BLaER1 treated with 17β-estradiol and CSF1 and Interleukin-3, amounts not matched to agents 10 nM and 100 nM (cell line): ENCODE measurements around the gene KLHL17.
"Not testable (repeated sequence)": the region's sequence is repeated elsewhere in the genome, so short reads cannot be mapped to it uniquely, and the experiment has no call there.

Experiments
- H3K27ac ChIP-seq, 11 experiments: shearing (Covaris generic); formaldehyde crosslinking; 2 replicates each; pipeline ENCODE4 v1.8.1; 2022
- H3K27me3 ChIP-seq, 11 experiments: shearing (Covaris generic); formaldehyde crosslinking; 2 replicates each; pipeline ENCODE4 v1.8.1; 2022
- H3K36me3 ChIP-seq, 11 experiments: shearing (Covaris generic); formaldehyde crosslinking; 2 replicates each; pipeline ENCODE4 v1.8.1; 2022
- H3K4me1 ChIP-seq, 10 experiments: shearing (Covaris generic); formaldehyde crosslinking; 2 replicates each; pipeline ENCODE4 v1.8.1; 2022
- H3K4me2 ChIP-seq, 11 experiments: shearing (Covaris generic); formaldehyde crosslinking; 2 replicates each; pipeline ENCODE4 v1.8.1; 2022
- H3K4me3 ChIP-seq, 10 experiments: shearing (Covaris generic); formaldehyde crosslinking; 2 replicates each; pipeline ENCODE4 v1.8.1; 2022
- H3K9ac ChIP-seq, 11 experiments: shearing (Covaris generic); formaldehyde crosslinking; 2 replicates each; pipeline ENCODE4 v1.8.1; 2022
- H3K9me3 ChIP-seq, 11 experiments: shearing (Covaris generic); formaldehyde crosslinking; replicated peaks in 1 of 11; 2 replicates each; pipeline ENCODE4 v1.8.1; 2022
- H4K20me1 ChIP-seq, 11 experiments: shearing (Covaris generic); formaldehyde crosslinking; 2 replicates each; pipeline ENCODE4 v1.8.1; 2022
- Cebpa-rat ChIP-seq, 11 experiments: shearing (Covaris generic); IDR thresholded peaks; 2 replicates each; pipeline ENCODE4 v1.8.1; 2022

KLHL17 gene

DNA sequence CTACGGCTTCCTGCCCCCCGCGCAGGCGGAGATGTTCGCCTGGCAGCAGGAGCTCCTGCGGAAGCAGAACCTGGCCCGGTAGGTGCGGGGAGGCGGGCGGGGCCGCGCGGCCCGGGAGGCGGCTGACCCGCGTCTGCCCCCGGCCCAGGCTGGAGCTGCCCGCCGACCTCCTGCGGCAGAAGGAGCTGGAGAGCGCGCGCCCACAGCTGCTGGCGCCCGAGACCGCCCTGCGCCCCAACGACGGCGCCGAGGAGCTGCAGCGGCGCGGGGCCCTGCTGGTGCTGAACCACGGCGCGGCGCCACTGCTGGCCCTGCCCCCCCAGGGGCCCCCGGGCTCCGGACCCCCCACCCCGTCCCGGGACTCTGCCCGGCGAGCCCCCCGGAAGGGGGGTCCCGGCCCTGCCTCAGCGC is 18.0 kb upstream of the KLHL17 start:
- peaks cover 14 to 100% (median 95%) of the 10 kb centered on the region in 11 experiments; a peak in 21 of 22 replicates for H4K20me1 ChIP-seq
- peaks cover 32 to 82% (median 75%) of the 10 kb centered on the region in 10 experiments; a peak in 19 of 20 replicates for H3K4me1 ChIP-seq
- H3K27ac ChIP-seq, result no peak overlapping the region
- H3K9me3 ChIP-seq, result no peaks in the 10 kb centered on the region
- H3K4me2 ChIP-seq, result peak overlapping the region; percentile 85 to 98 (median 92)
- H3K4me3 ChIP-seq, result peak overlapping the region; percentile 43 to 67 (median 56); a peak in 18 of 20 replicates
- TF ChIP-seq Cebpa-rat (IDR thresholded peaks at IDR 0.05), result no peak
- H3K27me3 ChIP-seq, result peaks cover 65 to 90% (median 76%) of the 10 kb centered on the region in 11 experiments
- peak overlapping the region in 5 of 11 experiments; percentile 28 to 58 (median 38); a peak in 6 of 22 replicates for H3K9ac ChIP-seq
- peaks cover 29 to 42% (median 38%) of the 10 kb centered on the region in 11 experiments for H3K36me3 ChIP-seq

DNA sequence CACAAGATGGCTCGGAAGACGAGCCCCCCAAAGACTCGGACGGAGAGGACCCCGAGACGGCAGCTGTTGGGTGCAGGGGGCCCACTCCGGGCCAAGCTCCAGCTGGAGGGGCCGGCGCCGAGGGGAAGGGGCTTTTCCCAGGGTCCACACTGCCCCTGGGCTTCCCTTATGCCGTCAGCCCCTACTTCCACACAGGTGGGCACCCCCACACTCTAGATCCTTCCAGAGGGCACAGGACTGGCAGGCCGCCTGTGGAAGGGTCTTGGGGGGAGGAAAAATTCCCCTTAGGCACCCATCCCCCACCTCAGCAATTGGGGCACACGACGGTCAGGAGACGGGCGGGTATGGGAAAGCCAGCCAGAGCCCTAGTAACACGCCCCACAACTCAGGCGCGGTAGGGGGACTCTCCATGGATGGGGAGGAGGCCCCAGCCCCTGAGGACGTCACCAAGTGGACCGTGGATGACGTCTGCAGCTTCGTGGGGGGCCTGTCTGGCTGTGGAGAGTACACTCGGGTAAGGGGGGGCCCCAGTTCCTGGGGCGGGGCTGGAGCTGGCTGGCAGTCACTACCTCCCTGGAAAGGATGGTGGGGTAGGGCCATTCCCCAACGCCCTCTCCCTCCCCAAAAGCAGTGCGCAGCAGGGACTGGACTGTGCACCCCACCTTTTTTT is 17.4 kb upstream of the KLHL17 start:
- Histone ChIP-seq H3K27ac (no peak overlapping the region), H3K4me1 (peaks cover 32 to 78% (median 71%) of the 10 kb centered on the region in 10 experiments; a peak in 19 of 20 replicates), H3K9me3 (no peaks in the 10 kb centered on the region), H3K9ac (no peak overlapping the region; a peak in 1 of 22 replicates), H4K20me1 (peaks cover 14 to 100% (median 99%) of the 10 kb centered on the region in 11 experiments; a peak in 21 of 22 replicates), H3K27me3 (peaks cover 65 to 84% (median 71%) of the 10 kb centered on the region in 11 experiments), H3K36me3 (peaks cover 35 to 48% (median 44%) of the 10 kb centered on the region in 11 experiments), H3K4me2 (peak overlapping the region; percentile 85 to 98 (median 92)), H3K4me3 (peak overlapping the region in 9 of 10 experiments; percentile 43 to 67 (median 57); a peak in 12 of 20 replicates)
- no peak for TF ChIP-seq Cebpa-rat (IDR thresholded peaks at IDR 0.05)

DNA sequence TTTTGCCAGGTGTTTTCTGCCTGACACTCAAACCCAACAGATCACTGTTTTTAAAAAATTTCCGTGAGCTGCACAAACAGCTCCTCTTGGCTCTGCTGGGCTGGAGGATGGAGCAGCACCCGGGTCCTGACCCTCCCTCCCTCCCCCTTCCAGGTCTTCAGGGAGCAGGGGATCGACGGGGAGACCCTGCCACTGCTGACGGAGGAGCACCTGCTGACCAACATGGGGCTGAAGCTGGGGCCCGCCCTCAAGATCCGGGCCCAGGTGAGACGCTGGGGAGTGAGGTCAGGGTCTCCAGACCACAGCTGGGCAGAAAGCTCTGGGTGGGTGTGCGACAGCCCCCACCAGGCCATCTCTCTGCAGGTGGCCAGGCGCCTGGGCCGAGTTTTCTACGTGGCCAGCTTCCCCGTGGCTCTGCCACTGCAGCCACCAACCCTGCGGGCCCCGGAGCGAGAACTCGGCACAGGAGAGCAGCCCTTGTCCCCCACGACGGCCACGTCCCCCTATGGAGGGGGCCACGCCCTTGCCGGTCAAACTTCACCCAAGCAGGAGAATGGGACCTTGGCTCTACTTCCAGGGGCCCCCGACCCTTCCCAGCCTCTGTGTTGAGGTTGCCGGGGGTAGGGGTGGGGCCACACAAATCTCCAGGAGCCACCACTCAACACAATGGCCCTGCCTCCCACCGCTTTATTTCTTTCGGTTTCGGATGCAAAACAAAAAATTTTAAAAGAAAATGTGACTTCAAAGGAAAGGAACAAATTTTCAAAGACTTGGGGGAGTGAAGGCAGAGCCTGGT is 16.6 kb upstream of the KLHL17 start:
- no peak overlapping the region for H3K27ac ChIP-seq
- no peak overlapping the region for H3K9ac ChIP-seq
- H3K36me3 ChIP-seq, result peaks cover 43 to 56% (median 52%) of the 10 kb centered on the region in 11 experiments
- no peaks in the 10 kb centered on the region for H3K9me3 ChIP-seq
- no peak overlapping the region for H3K4me3 ChIP-seq
- no peak for TF ChIP-seq Cebpa-rat (IDR thresholded peaks at IDR 0.05)
- H4K20me1 ChIP-seq, result peaks cover 14 to 100% (median 99%) of the 10 kb centered on the region in 11 experiments; a peak in 21 of 22 replicates
- H3K4me1 ChIP-seq, result peaks cover 32 to 71% (median 64%) of the 10 kb centered on the region in 10 experiments; a peak in 19 of 20 replicates
- H3K27me3 ChIP-seq, result peaks cover 59 to 77% (median 64%) of the 10 kb centered on the region in 11 experiments
- H3K4me2 ChIP-seq, result peak overlapping the region in 6 of 11 experiments; percentile 24 to 77 (median 62); a peak in 8 of 22 replicates

DNA sequence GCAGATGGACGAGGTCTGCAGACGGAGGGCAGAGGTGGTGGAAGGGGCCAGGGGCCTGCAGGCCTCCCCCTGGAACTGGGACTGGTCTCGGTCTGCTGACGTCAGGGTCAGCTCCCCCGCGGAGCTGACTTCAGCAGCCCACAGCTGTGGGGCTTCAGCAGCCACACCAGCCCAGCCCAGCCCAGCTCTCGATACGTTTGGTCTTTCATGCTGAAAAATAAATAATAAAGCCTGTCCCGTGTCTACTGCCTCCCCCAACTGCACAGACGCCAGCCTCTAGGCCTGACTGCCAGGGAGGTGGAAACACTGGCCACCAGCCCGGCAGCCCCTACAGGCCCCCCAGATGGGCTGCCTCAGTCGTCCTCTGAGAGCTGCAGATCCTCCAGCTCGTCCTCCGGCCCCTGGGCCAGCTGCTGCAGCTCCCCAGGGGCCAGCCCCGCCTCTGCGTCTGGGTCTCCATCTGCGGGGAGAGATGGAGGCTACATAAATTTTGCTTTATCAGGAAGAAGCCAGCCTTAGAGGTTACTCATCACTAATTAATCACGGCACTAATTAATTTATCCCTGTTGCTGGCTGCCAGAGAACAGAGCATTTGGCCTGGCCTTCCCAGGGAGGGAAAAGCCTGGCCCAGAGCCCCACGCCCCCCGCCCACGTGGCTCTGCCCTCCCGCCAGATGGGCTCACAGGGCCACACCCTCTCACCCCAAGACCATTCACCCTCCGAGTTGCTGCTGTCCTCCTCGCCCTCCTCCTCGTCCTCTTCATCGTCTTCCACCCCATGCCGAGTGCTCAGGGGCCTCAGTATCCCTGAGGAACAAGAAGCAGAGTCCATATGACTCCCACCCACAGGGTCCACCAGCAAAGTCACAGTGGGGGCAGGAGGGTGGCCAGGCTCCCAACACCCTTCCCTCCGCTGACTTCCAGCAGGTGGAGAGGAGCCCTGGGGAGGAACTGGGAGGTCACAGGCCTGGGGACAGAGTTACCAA is 15.8 kb upstream of the KLHL17 start:
- no peaks in the 10 kb centered on the region for H3K9me3 ChIP-seq
- peak overlapping the region in 9 of 11 experiments; percentile 24 to 77 (median 52); a peak in 17 of 22 replicates for H3K4me2 ChIP-seq
- peaks cover 32 to 62% (median 55%) of the 10 kb centered on the region in 10 experiments; a peak in 19 of 20 replicates for H3K4me1 ChIP-seq
- peaks cover 19 to 100% (median 99%) of the 10 kb centered on the region in 11 experiments; a peak in 21 of 22 replicates for H4K20me1 ChIP-seq
- H3K36me3 ChIP-seq, result peaks cover 52 to 65% (median 61%) of the 10 kb centered on the region in 11 experiments
- no peak for TF ChIP-seq Cebpa-rat (IDR thresholded peaks at IDR 0.05)
- no peak overlapping the region; a peak in 1 of 20 replicates for H3K4me3 ChIP-seq
- H3K27me3 ChIP-seq, result peaks cover 50 to 68% (median 55%) of the 10 kb centered on the region in 11 experiments
- H3K27ac ChIP-seq, result no peak overlapping the region
- H3K9ac ChIP-seq, result peak overlapping the region in 2 of 11 experiments; percentile 2 to 35; a peak in 1 of 22 replicates

DNA sequence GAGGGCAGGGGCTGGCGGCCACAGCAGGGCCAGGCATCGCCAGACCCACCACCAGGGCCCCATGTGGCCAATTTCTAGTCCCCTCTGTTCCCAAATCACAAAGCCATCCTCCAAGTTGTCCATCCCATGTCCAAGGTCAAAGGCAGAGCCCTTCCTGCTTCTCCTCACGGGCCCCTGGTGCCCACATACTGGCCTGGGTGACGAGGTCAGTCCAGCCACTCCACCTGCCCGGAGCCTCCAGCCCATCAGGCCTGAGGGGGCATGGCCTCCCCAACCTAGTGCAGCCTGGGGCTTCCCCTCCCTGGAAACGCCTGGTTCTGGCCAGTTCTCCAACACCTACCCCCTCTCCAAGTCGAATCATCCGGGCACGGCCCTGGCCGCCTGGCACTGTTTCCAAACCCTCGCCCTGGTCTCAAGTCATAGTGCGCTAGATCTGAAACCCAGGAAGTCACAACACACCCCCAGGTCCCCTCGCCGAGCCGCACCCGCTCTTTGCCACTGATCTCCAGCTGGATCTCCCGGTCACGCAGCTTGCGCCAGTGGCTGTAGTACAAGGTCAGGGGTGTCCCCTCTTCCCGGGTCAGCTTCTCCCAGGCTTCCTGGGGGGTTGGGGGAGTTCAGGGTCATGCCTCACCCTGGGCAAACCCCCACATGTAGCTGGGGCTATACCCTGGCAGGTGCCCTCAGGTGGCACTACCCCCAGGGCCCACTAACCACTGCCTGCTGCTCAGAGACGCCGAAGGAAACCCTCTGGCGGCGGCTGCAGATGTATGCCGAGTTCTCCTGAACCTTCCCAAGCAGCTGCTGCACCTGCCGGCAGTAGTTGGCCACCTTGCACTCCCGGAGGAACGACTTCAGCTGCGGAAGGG is 14.5 kb upstream of the KLHL17 start:
- peaks cover 64 to 78% (median 74%) of the 10 kb centered on the region in 11 experiments for H3K36me3 ChIP-seq
- H3K4me1 ChIP-seq, result peaks cover 19 to 49% (median 42%) of the 10 kb centered on the region in 10 experiments; a peak in 19 of 20 replicates

DNA sequence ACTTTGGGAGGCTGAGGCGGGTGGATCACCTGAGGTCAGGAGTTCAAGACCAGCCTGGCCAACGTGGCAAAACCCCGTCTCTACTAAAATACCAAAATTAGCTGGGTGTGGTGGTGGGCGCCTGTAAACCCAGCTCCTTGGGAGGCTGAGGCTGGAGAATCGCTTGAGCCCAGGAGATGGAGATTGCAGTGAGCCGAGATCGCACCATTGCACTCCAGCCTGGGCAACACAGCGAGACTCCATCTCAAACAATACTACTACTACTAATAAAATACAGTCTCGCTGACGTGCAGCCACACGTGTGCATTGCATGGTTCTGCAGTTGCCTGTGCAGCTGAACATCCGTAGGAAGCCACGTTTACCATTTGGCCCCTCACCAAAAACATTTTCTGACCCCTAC is 13.6 kb upstream of the KLHL17 start:
- not testable (repeated sequence) for H3K9me3 ChIP-seq, H3K4me3 ChIP-seq, H3K4me2 ChIP-seq, H3K9ac ChIP-seq, H3K27ac ChIP-seq
- Histone ChIP-seq H3K27me3 (peaks cover 28 to 46% (median 33%) of the 10 kb centered on the region in 11 experiments), H3K4me1 (peaks cover 11 to 41% (median 34%) of the 10 kb centered on the region in 10 experiments; a peak in 19 of 20 replicates), H4K20me1 (peaks cover 34 to 100% (median 99%) of the 10 kb centered on the region in 11 experiments; a peak in 21 of 22 replicates), H3K36me3 (peaks cover 73 to 86% (median 82%) of the 10 kb centered on the region in 11 experiments)

More for the DNA sequence above, 14.5 kb upstream of the KLHL17 start:
- Histone ChIP-seq H3K4me2 (peak overlapping the region in 9 of 11 experiments; percentile 24 to 77 (median 52); a peak in 17 of 22 replicates), H3K4me3 (no peak overlapping the region), H3K27me3 (peaks cover 37 to 55% (median 42%) of the 10 kb centered on the region in 11 experiments), H4K20me1 (peaks cover 32 to 100% (median 99%) of the 10 kb centered on the region in 11 experiments; a peak in 21 of 22 replicates), H3K27ac (no peak overlapping the region), H3K9ac (no peak overlapping the region), H3K9me3 (no peaks in the 10 kb centered on the region)
- TF ChIP-seq Cebpa-rat (IDR thresholded peaks at IDR 0.05), result no peak

DNA sequence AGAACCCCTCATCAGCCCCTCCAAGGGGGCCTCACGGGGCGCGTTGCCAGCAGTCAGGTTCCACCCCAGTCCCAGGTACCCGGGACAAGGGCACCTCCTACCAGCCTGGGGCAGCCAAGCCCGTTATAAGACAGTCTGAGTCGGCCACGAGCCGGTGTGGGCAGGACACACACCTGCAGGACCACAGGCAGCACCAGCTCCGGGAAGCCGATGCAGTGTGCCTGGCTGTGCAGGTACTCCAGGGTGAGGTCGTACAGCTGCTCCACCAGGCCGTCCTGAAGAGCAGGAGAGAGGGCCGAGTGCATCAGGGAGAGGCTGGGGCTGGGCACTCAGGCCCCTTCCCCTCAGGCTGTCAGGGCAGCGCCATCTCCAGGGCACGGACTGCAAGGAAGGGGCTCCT is 12.4 kb upstream of the KLHL17 start:
- Histone ChIP-seq H3K4me3 (no peak overlapping the region), H3K36me3 (peaks cover 85 to 98% (median 94%) of the 10 kb centered on the region in 11 experiments), H3K4me1 (peaks cover 1 to 30% (median 24%) of the 10 kb centered on the region in 10 experiments; a peak in 19 of 20 replicates), H3K9me3 (no peaks in the 10 kb centered on the region), H3K27ac (no peak overlapping the region), H3K9ac (no peak overlapping the region), H3K27me3 (peaks cover 17 to 34% (median 22%) of the 10 kb centered on the region in 11 experiments), H4K20me1 (peaks cover 34 to 100% (median 100%) of the 10 kb centered on the region in 11 experiments; a peak in 21 of 22 replicates), H3K4me2 (no peak overlapping the region)
- TF ChIP-seq Cebpa-rat (IDR thresholded peaks at IDR 0.05), result no peak
